ENCODE data around the gene TAGLN.
A peak's percentile ranks its signal among the peaks of the same experiment; 100 is the strongest.

The TAGLN gene

GRCh38 chr11:117225553-117226170 is 26.5 kb downstream of the TAGLN start:
- TF ChIP-seq, protein P1, sequence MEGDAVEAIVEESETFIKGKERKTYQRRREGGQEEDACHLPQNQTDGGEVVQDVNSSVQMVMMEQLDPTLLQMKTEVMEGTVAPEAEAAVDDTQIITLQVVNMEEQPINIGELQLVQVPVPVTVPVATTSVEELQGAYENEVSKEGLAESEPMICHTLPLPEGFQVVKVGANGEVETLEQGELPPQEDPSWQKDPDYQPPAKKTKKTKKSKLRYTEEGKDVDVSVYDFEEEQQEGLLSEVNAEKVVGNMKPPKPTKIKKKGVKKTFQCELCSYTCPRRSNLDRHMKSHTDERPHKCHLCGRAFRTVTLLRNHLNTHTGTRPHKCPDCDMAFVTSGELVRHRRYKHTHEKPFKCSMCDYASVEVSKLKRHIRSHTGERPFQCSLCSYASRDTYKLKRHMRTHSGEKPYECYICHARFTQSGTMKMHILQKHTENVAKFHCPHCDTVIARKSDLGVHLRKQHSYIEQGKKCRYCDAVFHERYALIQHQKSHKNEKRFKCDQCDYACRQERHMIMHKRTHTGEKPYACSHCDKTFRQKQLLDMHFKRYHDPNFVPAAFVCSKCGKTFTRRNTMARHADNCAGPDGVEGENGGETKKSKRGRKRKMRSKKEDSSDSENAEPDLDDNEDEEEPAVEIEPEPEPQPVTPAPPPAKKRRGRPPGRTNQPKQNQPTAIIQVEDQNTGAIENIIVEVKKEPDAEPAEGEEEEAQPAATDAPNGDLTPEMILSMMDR (IDR thresholded peaks at IDR 0.05; ENCODE audit: insufficient read depth, missing control alignments): no peak
- no peak for DNase-seq (ENCODE audit: insufficient read length, low spot score)

DNA sequence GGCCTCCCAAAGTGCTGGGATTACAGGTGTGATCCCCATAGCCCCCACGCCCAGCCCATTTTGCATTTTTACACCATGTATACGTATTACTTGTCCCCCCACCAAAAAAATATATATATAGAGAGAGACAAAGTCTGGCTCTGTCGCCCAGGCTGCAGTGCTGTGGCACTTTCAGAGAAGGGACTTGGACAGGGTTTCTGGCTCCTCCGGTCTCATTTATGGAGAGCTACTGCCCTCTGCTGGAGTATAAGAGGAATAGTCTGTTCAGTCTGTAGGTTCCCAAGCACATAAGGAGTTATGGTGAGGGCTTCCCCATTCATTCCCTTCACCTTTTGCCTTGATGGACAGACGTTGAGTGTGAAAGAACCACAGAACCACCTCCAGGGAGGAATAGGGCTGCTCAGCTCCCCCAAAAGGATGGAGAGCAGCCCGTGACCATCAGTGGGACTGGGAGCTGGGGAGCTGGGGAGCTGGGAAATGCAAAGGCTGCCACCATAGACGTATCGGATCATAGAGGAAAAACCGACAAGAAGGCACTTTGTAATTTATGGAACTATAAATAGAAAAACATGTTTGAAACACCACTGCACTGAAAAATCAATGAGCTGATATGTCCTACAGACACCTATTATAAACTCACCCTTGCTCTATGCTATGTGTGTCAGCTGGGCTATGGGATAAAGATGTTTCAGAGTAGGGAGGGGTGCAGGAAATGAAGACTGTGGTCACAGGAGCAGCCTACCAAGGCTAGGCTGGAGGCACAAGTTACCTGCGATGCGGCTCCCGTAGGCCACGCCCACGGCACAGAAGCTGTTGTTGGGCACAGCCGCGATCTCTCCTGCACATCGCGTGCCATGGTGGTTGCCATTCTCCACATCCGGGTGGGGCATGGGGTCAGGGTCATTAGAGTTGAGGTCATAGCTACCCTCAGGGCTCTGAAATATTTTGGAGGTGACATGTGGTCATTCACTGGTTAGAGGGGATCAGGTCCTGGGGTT is 27.5 kb downstream of the TAGLN start:
- TF ChIP-seq, protein P1 (IDR thresholded peaks at IDR 0.05; ENCODE audit: insufficient read depth, missing control alignments): peak; percentile 90
- FAIRE-seq (no peak), DNase-seq (ENCODE audit: insufficient read length, low spot score) (peak; percentile 77)

More at GRCh38 chr11:117225553-117226170, 26.5 kb downstream of the TAGLN start:
- FAIRE-seq: no peak

GRCh38 chr11:117228091-117228490 is 28.9 kb downstream of the TAGLN start:
- no peak for FAIRE-seq
- TF ChIP-seq, protein P1 (IDR thresholded peaks at IDR 0.05; ENCODE audit: insufficient read depth, missing control alignments): no peak
- DNase-seq (ENCODE audit: insufficient read length, low spot score): no peak

DNA sequence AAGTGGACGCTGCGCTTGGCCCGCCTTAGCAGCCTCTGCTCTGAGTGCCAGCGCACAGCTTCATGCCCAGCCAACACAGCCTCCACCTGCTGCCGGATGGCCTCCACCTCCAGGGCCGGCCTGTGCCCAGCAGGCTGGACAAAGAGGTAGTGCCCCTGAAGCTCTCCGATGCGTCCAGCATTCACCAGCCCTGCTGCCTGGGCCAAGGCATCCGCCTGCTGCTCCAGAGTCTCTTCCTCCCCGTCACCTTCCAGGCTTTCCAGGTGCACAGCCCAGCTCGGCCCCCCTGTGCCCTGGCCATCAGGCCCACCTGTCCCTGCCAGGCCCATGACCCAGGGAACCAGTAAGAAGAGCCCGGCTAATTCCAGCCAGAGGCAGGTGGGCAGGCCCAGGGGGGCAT is 30.2 kb downstream of the TAGLN start:
- DNase-seq (ENCODE audit: insufficient read length, low spot score) (no peak), FAIRE-seq (no peak)
- TF ChIP-seq, protein P1 (IDR thresholded peaks at IDR 0.05; ENCODE audit: insufficient read depth, missing control alignments): no peak

GRCh38 chr11:117229931-117230285 is 30.7 kb downstream of the TAGLN start:
- DNase-seq (ENCODE audit: insufficient read length, low spot score): no peak
- TF ChIP-seq, protein P1 (IDR thresholded peaks at IDR 0.05; ENCODE audit: insufficient read depth, missing control alignments): no peak
- FAIRE-seq: no peak

GRCh38 chr11:117230286-117230961 is 31.3 kb downstream of the TAGLN start:
- TF ChIP-seq, protein P1 (IDR thresholded peaks at IDR 0.05; ENCODE audit: insufficient read depth, missing control alignments): no peak
- FAIRE-seq (no peak), DNase-seq (ENCODE audit: insufficient read length, low spot score) (no peak)

Measured in D721Med (cell line).